Keratinocyte (primary cell): ENCODE results near the gene ATP5F1B.

Source experiments
- CTCF ChIP-seq, 3 experiments: IDR thresholded peaks in 1 of 3; conservative IDR thresholded peaks in 1 of 3; optimal IDR thresholded peaks in 1 of 3; 2 replicates in 2 of 3; 3 replicates in 1 of 3; pipeline versions ENCODE3 to v1.5.1; 2011; ENCODE audit warnings: low read length in 3 of 3, mild to moderate bottlenecking in 3 of 3, moderate library complexity in 2 of 3, control low read depth in 1 of 3, inconsistent platforms in 1 of 3; ENCODE audit not compliant: insufficient read depth in 2 of 3; ENCODE audit errors: extremely low read depth in 1 of 3
- EZH2 ChIP-seq: IDR thresholded peaks from one replicate; pipeline ENCODE4 v1.6.1; 2012; ENCODE audit warnings: inconsistent platforms, mild to moderate bottlenecking, low read length, moderate library complexity

- TF ChIP-seq CTCF (optimal IDR thresholded peaks at IDR 0.05 in 1 of 3, IDR thresholded peaks at IDR 0.05 in 1 of 3, conservative IDR thresholded peaks at IDR 0.05 in 1 of 3; ENCODE audit: extremely low read depth in 1 of 3, insufficient read depth in 2 of 3, low read length in 3 of 3) (no peak), EZH2 (no peak)
Observed at GRCh38 chr12:56631790-56632700, 13.7 kb downstream of the ATP5F1B start.
